ENCODE measurements around the gene ASPM. TPM values are rescaled to one million over a fixed set of nuclear protein-coding genes. Genes with fewer than 3 reads are reported as not detected.
A peak's percentile ranks its signal among the peaks of the same experiment; 100 is the strongest.

ASPM gene
- total and polyA plus RNA-seq, 9 of the 15 experiments (the other 6 are each of a cell fraction or from before 2014, with no cell fraction given): 22.7 to 84.4 (median 46.4) TPM

- TF ChIP-seq ZBTB2 (IDR thresholded peaks at IDR 0.05): no peak
- TF ChIP-seq KLF16 (IDR thresholded peaks at IDR 0.05): no peak
- no peak for TF ChIP-seq SFPQ (IDR thresholded peaks at IDR 0.05; ENCODE audit: low read depth, low read length)
- TF ChIP-seq POLR2A (conservative IDR thresholded peaks at IDR 0.05): 0 out of 2 replicates have a peak, but pooled peaks have one; percentile 36
- TF ChIP-seq GATA2 (CRISPR knock-in tag; IDR thresholded peaks at IDR 0.05): no peak
- 0 out of 2 replicates have a peak, but pooled peaks have one; percentile 16 for TF ChIP-seq MAFG (tag; conservative IDR thresholded peaks at IDR 0.05)
- TF ChIP-seq ZNF707 (CRISPR knock-in tag; conservative IDR thresholded peaks at IDR 0.05): no peak
- TF ChIP-seq SIN3B (IDR thresholded peaks at IDR 0.05; ENCODE audit: low read depth): no peak
Observed at GRCh38 chr1:197101978-197102377, 44.5 kb downstream of the ASPM start (continued).

- H4K20me1 ChIP-seq (replicated peaks; ENCODE audit: control insufficient read depth, insufficient read depth, low read length): no peaks in the 10 kb centered on the region
- H3K36me3 ChIP-seq (ENCODE audit: control insufficient read depth, insufficient read depth, low read length): peaks cover 35% of the 10 kb centered on the region
- H3K79me2 ChIP-seq (ENCODE audit: control insufficient read depth, insufficient read depth, low read length): no peaks in the 10 kb centered on the region
- H3K9ac ChIP-seq (ENCODE audit: insufficient read depth in 1 of 2, low read depth in 2 of 2, low read length in 2 of 2): no peak overlapping the region
- ChIA-PET CTCF (ENCODE audit: low intra/inter-chr PET ratio) (no interaction called here), POLR2A (no interaction called here)
- intact Hi-C loops (cut with micrococcal nuclease) (no loop called here), in situ Hi-C loops (cut with MboI) (no loop called here)
- no peak for FAIRE-seq
- peaks cover 23% of the 10 kb centered on the region for H3K9me3 ChIP-seq (replicated peaks; ENCODE audit: control insufficient read depth, insufficient read depth, low read depth, low read length)
- H3K27me3 ChIP-seq (ENCODE audit: control insufficient read depth in 2 of 2, insufficient read depth in 2 of 2, low read length in 2 of 2): no peaks in the 10 kb centered on the region
- H3K4me1 ChIP-seq (replicated peaks in 1 of 2; ENCODE audit: control insufficient read depth in 2 of 2, insufficient read depth in 2 of 2, low read length in 2 of 2): peaks cover 0 to 11% of the 10 kb centered on the region in 2 experiments; a peak in 2 of 5 replicates
- no peaks in the 10 kb centered on the region for H3K9me1 ChIP-seq (ENCODE audit: control insufficient read depth, insufficient read depth, low read length)
- 0 out of 2 replicates have a peak, but pooled peaks have one; percentile 22 for TF ChIP-seq POLR2A (conservative IDR thresholded peaks at IDR 0.05)
- no peak for TF ChIP-seq CBFA2T2 (conservative IDR thresholded peaks at IDR 0.05)
- TF ChIP-seq FOXP4 (CRISPR knock-in tag; IDR thresholded peaks at IDR 0.05; ENCODE audit: borderline replicate concordance): no peak
- BruUV-seq (replicated peaks): no TSS peak
- no peak for ATAC-seq
- no peak overlapping the region for H3K27ac ChIP-seq (ENCODE audit: extremely low read depth, low read depth, low read length)
- H2AFZ ChIP-seq (ENCODE audit: low read depth, low read length): no peak overlapping the region
- WGBS (ENCODE audit: insufficient coverage, low coverage, missing lambda C conversion rate): 98% methylated on average over 3 of the region's 3 CpGs
- no peak for DNase-seq (ENCODE audit: extremely low read depth in 1 of 4, low spot score in 3 of 4)
- no peak overlapping the region for H3K4me3 ChIP-seq
- no peak overlapping the region for H3K4me2 ChIP-seq (ENCODE audit: insufficient read depth, low read length)
Observed at GRCh38 chr1:197100677-197101076, 45.8 kb downstream of the ASPM start.
